GM06990 (cell line): ENCODE results near the gene SRP68.

Experiments used
- DNase-seq: peaks from one replicate; pipeline ENCODE4 v3.0.0-alpha.2; 2011; ENCODE audit not compliant: insufficient read length; ENCODE audit errors: extremely low read depth
- H3K27me3 ChIP-seq: replicated peaks from 2 replicates; pipeline ENCODE4 v1.6.0; 2011; ENCODE audit warnings: low read length; ENCODE audit not compliant: control insufficient read depth, insufficient read depth
- H3K36me3 ChIP-seq: 2 replicates; pipeline ENCODE4 v1.5.1; 2011; ENCODE audit warnings: low read length; ENCODE audit not compliant: control insufficient read depth, insufficient read depth
- H3K4me3 ChIP-seq: replicated peaks from 2 replicates; pipeline ENCODE4 v1.5.1; 2011; ENCODE audit warnings: low read depth, mild to moderate bottlenecking, control low read depth, low read length
- TF ChIP-seq, protein P1 (sequence below): IDR thresholded peaks from 2 replicates; pipeline ENCODE4 v1.5.1; 2011; ENCODE audit warnings: low read length, control low read depth, mild to moderate bottlenecking, inconsistent platforms; ENCODE audit not compliant: insufficient read depth, poor library complexity, severe bottlenecking

SRP68 gene

DNA sequence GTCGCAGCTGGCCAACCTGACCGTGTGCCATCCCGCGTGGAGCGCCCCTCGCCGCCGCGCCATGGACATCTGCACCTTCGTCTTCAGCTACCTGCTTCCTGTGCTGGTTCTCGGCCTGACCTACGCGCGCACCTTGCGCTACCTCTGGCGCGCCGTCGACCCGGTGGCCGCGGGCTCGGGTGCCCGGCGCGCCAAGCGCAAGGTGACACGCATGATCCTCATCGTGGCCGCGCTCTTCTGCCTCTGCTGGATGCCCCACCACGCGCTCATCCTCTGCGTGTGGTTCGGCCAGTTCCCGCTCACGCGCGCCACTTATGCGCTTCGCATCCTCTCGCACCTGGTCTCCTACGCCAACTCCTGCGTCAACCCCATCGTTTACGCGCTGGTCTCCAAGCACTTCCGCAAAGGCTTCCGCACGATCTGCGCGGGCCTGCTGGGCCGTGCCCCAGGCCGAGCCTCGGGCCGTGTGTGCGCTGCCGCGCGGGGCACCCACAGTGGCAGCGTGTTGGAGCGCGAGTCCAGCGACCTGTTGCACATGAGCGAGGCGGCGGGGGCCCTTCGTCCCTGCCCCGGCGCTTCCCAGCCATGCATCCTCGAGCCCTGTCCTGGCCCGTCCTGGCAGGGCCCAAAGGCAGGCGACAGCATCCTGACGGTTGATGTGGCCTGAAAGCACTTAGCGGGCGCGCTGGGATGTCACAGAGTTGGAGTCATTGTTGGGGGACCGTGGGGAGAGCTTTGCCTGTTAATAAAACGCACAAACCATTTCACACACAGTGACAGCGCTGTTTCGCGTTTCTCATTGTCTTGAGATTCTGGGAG is 4.7 kb upstream of the SRP68 start:
- no peaks in the 10 kb centered on the region; the same call in 1 of the 2 replicates for H3K36me3 ChIP-seq
- DNase-seq: no peak
- TF ChIP-seq, protein P1, sequence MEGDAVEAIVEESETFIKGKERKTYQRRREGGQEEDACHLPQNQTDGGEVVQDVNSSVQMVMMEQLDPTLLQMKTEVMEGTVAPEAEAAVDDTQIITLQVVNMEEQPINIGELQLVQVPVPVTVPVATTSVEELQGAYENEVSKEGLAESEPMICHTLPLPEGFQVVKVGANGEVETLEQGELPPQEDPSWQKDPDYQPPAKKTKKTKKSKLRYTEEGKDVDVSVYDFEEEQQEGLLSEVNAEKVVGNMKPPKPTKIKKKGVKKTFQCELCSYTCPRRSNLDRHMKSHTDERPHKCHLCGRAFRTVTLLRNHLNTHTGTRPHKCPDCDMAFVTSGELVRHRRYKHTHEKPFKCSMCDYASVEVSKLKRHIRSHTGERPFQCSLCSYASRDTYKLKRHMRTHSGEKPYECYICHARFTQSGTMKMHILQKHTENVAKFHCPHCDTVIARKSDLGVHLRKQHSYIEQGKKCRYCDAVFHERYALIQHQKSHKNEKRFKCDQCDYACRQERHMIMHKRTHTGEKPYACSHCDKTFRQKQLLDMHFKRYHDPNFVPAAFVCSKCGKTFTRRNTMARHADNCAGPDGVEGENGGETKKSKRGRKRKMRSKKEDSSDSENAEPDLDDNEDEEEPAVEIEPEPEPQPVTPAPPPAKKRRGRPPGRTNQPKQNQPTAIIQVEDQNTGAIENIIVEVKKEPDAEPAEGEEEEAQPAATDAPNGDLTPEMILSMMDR: no peak
- H3K27me3 ChIP-seq: peaks cover 9% of the 10 kb centered on the region
- H3K4me3 ChIP-seq: no peak overlapping the region

DNA sequence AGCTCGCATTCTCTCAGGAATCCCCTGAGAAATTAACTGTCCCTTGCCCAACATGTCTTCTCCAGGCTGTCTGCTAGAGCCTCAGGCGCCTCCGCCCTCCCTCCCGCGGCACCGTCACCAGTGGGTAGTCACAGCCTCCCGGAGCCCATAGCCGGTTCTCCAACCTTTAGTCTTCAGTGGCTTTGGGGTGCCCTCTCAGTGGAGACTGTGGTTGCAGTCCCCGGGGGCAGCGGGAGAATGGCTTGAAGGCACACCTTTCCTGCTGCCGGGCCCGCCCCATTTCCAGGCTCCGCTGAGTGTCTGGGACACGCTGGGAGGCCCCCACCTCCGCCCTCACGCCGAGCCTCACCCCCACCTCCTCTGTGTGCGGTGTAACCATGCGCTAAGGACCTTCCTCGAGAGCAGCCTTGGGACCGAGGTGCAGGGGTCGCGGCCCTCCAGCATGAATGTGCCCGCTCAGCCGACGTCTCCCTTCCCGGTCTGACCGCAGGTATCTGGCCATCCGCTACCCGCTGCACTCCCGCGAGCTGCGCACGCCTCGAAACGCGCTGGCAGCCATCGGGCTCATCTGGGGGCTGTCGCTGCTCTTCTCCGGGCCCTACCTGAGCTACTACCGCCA is 3.9 kb upstream of the SRP68 start:
- H3K27me3 ChIP-seq: peaks cover 9% of the 10 kb centered on the region
- no peak overlapping the region for H3K4me3 ChIP-seq
- TF ChIP-seq, protein P1: no peak
- H3K36me3 ChIP-seq: no peaks in the 10 kb centered on the region
- no peak for DNase-seq

- Histone ChIP-seq H3K36me3 (no peaks in the 10 kb centered on the region), H3K27me3 (peaks cover 9% of the 10 kb centered on the region), H3K4me3 (no peak overlapping the region)
- TF ChIP-seq, protein P1: no peak
- DNase-seq: no peak
Observed at GRCh38 chr17:76075364-76076145, 3.2 kb upstream of the SRP68 start.

GRCh38 chr17:76074390-76075363 is 2.4 kb upstream of the SRP68 start, which contains the start of gene GALR2:
Gene GALR2, plus strand, starts transcription at chr17:76074781. Its CDS starts 103 bp downstream, at chr17:76074884.
- TF ChIP-seq, protein P1: no peak
- DNase-seq: no peak
- Histone ChIP-seq H3K4me3 (no peak within 1 kb of the TSS), H3K27me3 (peaks cover 9% of the 10 kb centered on the region), H3K36me3 (no peaks in the 10 kb centered on the region)
